ENCODE results near the gene ERCC8. TPM values are rescaled to one million over a fixed set of nuclear protein-coding genes. Genes with fewer than 3 reads are reported as not detected.

Gene ERCC8
- total and polyA plus RNA-seq, 9 donors, result 10.4 to 21.9 (median 13.8) TPM

GRCh38 chr5:60843936-60844905, 100.6 kb downstream of the ERCC8 start, which contains the start of gene ELOVL7:
Gene ELOVL7 (minus strand): TSS chr5:60844269. CDS start chr5:60787397, 56,872 bp downstream.
- H3K27ac ChIP-seq (ENCODE audit: low read length), result no peak within 1 kb of the TSS
- under 1% methylated on average over 86 of the region's 87 CpGs for WGBS (ENCODE audit: insufficient coverage)

DNA sequence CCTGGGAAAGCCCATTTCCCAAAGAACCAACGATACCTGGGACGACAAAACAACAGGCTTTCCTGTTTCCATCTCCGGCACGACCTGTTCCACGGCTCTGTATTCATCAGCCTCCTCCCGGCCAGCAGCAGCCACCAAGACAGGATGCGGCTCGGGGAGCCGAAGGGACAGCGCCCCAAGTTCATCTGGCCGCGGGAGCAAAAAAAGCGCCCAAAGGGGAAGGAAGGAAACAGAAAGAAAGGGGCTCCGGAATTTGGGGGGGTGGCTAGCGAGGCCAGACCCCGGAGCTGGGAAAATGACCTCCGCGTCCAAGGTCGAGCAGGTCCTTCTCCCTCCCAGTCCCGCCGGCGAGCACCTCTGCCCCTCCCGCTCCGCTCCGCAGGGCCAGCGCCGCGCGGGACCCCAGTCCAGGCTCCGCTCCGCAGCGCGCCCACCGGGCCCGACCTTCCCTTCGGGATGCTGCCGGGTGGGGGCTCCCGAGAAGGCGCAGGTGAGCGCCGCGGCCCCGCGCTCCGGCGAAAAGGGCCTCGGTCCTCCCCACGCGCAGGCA, 101.4 kb downstream of the ERCC8 start:
- Histone ChIP-seq H3K36me3 (ENCODE audit: control insufficient read depth, insufficient read depth, low read length) (no peaks in the 10 kb centered on the region), H3K9me3 (replicated peaks; ENCODE audit: control insufficient read depth, low read depth, low read length) (no peaks in the 10 kb centered on the region), H3K4me1 (ENCODE audit: control insufficient read depth, insufficient read depth, low read length) (peaks cover 11% of the 10 kb centered on the region), H3K27ac (ENCODE audit: low read length) (no peak overlapping the region), H3K27me3 (ENCODE audit: control insufficient read depth, insufficient read depth, low read length) (peaks cover 54% of the 10 kb centered on the region), H3K4me3 (ENCODE audit: low read length) (peak overlapping the region; percentile 57)
- under 1% methylated on average over 49 of the region's 49 CpGs for WGBS (ENCODE audit: insufficient coverage)
- peak; percentile 4 for DNase-seq

More at GRCh38 chr5:60843936-60844905, 100.6 kb downstream of the ERCC8 start, which contains the start of gene ELOVL7:
- Histone ChIP-seq H3K27me3 (ENCODE audit: control insufficient read depth, insufficient read depth, low read length) (peaks cover 50% of the 10 kb centered on the region), H3K4me1 (ENCODE audit: control insufficient read depth, insufficient read depth, low read length) (peaks cover 11% of the 10 kb centered on the region), H3K4me3 (ENCODE audit: low read length) (peak within 1 kb of the TSS; percentile 57), H3K36me3 (ENCODE audit: control insufficient read depth, insufficient read depth, low read length) (no peaks in the 10 kb centered on the region), H3K9me3 (replicated peaks; ENCODE audit: control insufficient read depth, low read depth, low read length) (no peaks in the 10 kb centered on the region)
- peak; percentile 30 for DNase-seq

DNA sequence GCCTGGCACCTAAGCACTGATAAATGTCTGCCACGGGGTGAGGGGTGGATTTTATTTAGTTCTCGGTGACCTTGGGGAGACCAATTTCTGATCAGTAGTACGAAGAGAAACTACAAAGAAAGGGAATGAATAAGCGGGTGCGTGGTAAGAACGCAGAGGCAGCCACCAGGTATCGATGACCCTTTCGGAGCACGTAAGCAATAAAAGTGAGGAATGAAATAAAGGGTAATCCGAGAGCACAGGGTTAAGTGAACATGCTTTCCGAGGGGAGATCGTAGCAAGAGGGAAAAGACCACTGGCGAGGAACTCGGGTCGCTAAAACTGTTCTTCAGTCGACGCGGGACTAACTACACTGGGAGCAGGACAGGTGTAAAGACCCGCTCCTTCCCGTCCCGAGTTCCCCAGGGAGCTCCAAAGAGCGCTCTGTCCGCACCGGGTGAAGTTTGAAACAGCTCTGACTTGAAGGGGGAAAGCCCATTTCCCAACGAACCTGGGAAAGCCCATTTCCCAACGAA, 101.9 kb downstream of the ERCC8 start:
- Histone ChIP-seq H3K9me3 (replicated peaks; ENCODE audit: control insufficient read depth, low read depth, low read length) (no peaks in the 10 kb centered on the region), H3K4me1 (ENCODE audit: control insufficient read depth, insufficient read depth, low read length) (peaks cover 11% of the 10 kb centered on the region), H3K27ac (ENCODE audit: low read length) (no peak overlapping the region), H3K27me3 (ENCODE audit: control insufficient read depth, insufficient read depth, low read length) (peaks cover 54% of the 10 kb centered on the region), H3K4me3 (ENCODE audit: low read length) (peak overlapping the region; percentile 57), H3K36me3 (ENCODE audit: control insufficient read depth, insufficient read depth, low read length) (no peaks in the 10 kb centered on the region)
- 5% methylated on average over 17 of the region's 26 CpGs for WGBS (ENCODE audit: insufficient coverage)
- DNase-seq, result no peak

DNA sequence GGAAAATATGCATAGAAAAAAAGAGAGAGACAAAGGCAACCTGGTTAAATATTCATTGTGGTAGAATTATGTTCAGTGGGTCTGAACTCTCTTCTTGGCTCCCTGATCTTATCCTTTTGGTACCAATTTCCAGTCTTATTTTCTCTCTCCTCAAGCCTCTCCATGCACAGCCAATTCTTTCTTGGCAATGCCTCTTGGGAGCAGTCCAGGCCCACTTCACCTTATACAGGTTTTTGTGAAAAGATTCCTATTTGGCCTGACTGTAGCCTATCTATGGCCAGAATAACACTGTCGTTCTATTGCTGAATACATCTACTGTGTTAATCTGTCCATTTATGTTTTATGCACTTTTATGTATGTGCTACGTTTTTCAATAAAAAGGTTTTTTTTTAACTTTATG, 103.5 kb downstream of the ERCC8 start:
- no CpG with 5 or more reads among the region's 2 CpGs for WGBS (ENCODE audit: insufficient coverage)
- no peak for DNase-seq
- Histone ChIP-seq H3K4me3 (ENCODE audit: low read length) (no peak overlapping the region), H3K9me3 (replicated peaks; ENCODE audit: control insufficient read depth, low read depth, low read length) (no peaks in the 10 kb centered on the region), H3K27me3 (ENCODE audit: control insufficient read depth, insufficient read depth, low read length) (peaks cover 51% of the 10 kb centered on the region), H3K36me3 (ENCODE audit: control insufficient read depth, insufficient read depth, low read length) (no peaks in the 10 kb centered on the region), H3K4me1 (ENCODE audit: control insufficient read depth, insufficient read depth, low read length) (peaks cover 11% of the 10 kb centered on the region), H3K27ac (ENCODE audit: low read length) (no peak overlapping the region)

DNA sequence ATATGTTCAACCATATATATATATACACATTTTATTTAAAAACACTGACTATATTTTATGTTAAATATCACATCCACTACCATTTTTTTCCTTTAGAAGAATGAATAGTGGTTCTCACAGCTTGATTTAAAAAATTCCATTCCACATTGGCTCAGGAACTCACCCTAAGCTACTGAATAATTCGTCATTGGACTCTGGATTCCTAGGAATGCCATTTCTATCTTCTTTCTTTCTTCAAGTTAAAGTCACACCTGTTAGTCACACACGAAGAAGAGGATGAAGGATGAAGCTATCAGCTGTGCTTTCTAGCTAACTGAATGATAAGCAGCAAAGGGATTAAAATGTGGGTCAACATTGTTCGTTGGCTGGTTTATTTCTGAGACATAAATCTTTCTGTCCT, 108.7 kb downstream of the ERCC8 start:
- H3K27ac ChIP-seq (ENCODE audit: low read length), result no peak overlapping the region
- H3K4me3 ChIP-seq (ENCODE audit: low read length), result no peak overlapping the region
- no peaks in the 10 kb centered on the region for H3K36me3 ChIP-seq (ENCODE audit: control insufficient read depth, insufficient read depth, low read length)
- peaks cover 10% of the 10 kb centered on the region for H3K27me3 ChIP-seq (ENCODE audit: control insufficient read depth, insufficient read depth, low read length)
- 0% methylated on average over 1 of the region's 3 CpGs for WGBS (ENCODE audit: insufficient coverage)
- H3K4me1 ChIP-seq (ENCODE audit: control insufficient read depth, insufficient read depth, low read length), result no peaks in the 10 kb centered on the region
- no peaks in the 10 kb centered on the region for H3K9me3 ChIP-seq (replicated peaks; ENCODE audit: control insufficient read depth, low read depth, low read length)
- DNase-seq, result no peak

GRCh38 chr5:60835554-60835953, 109.3 kb downstream of the ERCC8 start:
- Histone ChIP-seq H3K36me3 (ENCODE audit: control insufficient read depth, insufficient read depth, low read length) (no peaks in the 10 kb centered on the region), H3K27ac (ENCODE audit: low read length) (no peak overlapping the region), H3K9me3 (replicated peaks; ENCODE audit: control insufficient read depth, low read depth, low read length) (no peaks in the 10 kb centered on the region), H3K27me3 (ENCODE audit: control insufficient read depth, insufficient read depth, low read length) (peaks cover 7% of the 10 kb centered on the region), H3K4me3 (ENCODE audit: low read length) (no peak overlapping the region), H3K4me1 (ENCODE audit: control insufficient read depth, insufficient read depth, low read length) (no peaks in the 10 kb centered on the region)
- 84% methylated on average over 2 of the region's 5 CpGs for WGBS (ENCODE audit: insufficient coverage)
- no peak for DNase-seq

DNA sequence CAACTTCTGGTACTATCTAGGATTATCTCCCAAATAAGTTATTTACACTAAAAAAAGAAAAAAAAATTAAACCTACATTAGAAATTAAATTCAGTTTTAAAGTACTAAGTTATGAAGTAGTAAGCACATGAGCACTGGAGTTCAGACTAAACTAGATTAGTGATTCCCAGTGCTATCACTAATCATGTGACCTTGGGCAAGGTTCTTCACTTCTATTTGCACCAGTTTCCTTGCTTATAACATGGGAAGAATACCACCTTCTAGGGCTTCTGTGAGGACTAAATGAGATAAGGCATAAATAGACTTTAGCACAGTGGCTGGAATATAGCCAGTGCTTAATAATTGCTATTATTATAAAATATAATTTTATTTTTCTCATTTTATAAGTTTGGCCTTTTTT, 111.3 kb downstream of the ERCC8 start:
- Histone ChIP-seq H3K4me3 (ENCODE audit: low read length) (no peak overlapping the region), H3K36me3 (ENCODE audit: control insufficient read depth, insufficient read depth, low read length) (no peaks in the 10 kb centered on the region), H3K27ac (ENCODE audit: low read length) (no peak overlapping the region), H3K27me3 (ENCODE audit: control insufficient read depth, insufficient read depth, low read length) (no peaks in the 10 kb centered on the region), H3K9me3 (replicated peaks; ENCODE audit: control insufficient read depth, low read depth, low read length) (no peaks in the 10 kb centered on the region), H3K4me1 (ENCODE audit: control insufficient read depth, insufficient read depth, low read length) (no peaks in the 10 kb centered on the region)
- DNase-seq, result no peak

- Histone ChIP-seq H3K4me3 (ENCODE audit: low read length) (no peak overlapping the region), H3K4me1 (ENCODE audit: control insufficient read depth, insufficient read depth, low read length) (no peaks in the 10 kb centered on the region), H3K36me3 (ENCODE audit: control insufficient read depth, insufficient read depth, low read length) (no peaks in the 10 kb centered on the region), H3K27me3 (ENCODE audit: control insufficient read depth, insufficient read depth, low read length) (no peaks in the 10 kb centered on the region), H3K9me3 (replicated peaks; ENCODE audit: control insufficient read depth, low read depth, low read length) (no peaks in the 10 kb centered on the region), H3K27ac (ENCODE audit: low read length) (no peak overlapping the region)
- no peak for DNase-seq
Measured at GRCh38 chr5:60830581-60831127, 114.2 kb downstream of the ERCC8 start.

DNA sequence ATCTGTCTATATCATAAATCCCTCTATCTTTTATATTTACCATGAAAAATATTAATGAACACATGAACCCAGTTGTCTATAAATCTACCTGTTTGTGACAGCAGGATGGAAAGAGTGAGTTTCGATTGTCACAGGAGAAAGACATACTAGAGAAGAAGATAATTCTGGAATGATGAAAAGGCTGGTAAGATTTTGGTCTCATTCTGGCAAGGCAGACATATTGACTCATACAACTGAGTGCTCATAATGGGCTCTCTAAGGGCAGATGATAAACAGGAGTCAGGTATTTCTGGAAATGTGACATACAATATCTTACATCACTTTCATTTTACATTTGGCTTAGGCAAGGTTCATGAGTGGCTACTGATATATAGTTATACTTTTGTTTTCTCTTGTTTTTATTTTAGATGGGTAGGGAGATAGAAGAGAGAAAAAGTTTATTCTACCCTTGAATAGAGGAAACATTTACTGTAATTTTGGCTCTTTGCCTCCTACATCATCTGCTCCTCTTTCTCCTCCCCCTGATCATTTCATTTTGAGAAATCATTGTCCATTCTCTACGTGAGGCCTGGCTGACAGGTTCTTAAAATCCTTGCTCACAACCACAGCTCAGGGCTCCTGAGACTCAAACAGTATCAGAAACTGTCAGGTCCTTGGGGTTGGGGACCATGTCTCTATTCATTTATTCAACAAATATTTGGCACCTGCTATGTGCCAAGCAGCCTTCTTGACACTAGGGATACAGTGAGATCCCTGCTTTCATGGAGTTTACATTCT, 115.2 kb downstream of the ERCC8 start:
- WGBS (ENCODE audit: insufficient coverage), result 44% methylated on average over 1 of the region's 2 CpGs
- DNase-seq, result no peak
- H3K36me3 ChIP-seq (ENCODE audit: control insufficient read depth, insufficient read depth, low read length), result no peaks in the 10 kb centered on the region

More for the DNA sequence above, 115.2 kb downstream of the ERCC8 start:
- Histone ChIP-seq H3K9me3 (replicated peaks; ENCODE audit: control insufficient read depth, low read depth, low read length) (no peaks in the 10 kb centered on the region), H3K27me3 (ENCODE audit: control insufficient read depth, insufficient read depth, low read length) (no peaks in the 10 kb centered on the region), H3K4me3 (ENCODE audit: low read length) (no peak overlapping the region), H3K4me1 (ENCODE audit: control insufficient read depth, insufficient read depth, low read length) (no peaks in the 10 kb centered on the region), H3K27ac (ENCODE audit: low read length) (no peak overlapping the region)

Measured in muscle of leg (tissue), 11 donors.